GM12878 (cell line): ENCODE measurements around the gene PGLYRP3.

Experiments used
- CTCF ChIP-seq, 3 experiments: IDR thresholded peaks in 2 of 3; conservative IDR thresholded peaks in 1 of 3; 2 replicates each; pipeline ENCODE4 v1.5.1; 2011; ENCODE audit warnings: low read depth in 3 of 3, low read length in 3 of 3, mild to moderate bottlenecking in 3 of 3, control low read depth in 2 of 3, moderate library complexity in 2 of 3, inconsistent platforms in 1 of 3, mixed read lengths in 1 of 3; ENCODE audit not compliant: control insufficient read depth in 2 of 3, insufficient read depth in 1 of 3; ENCODE audit errors: extremely low read depth in 1 of 3
- EZH2 ChIP-seq: IDR thresholded peaks from 2 replicates; pipeline ENCODE4 v1.6.1; 2012; ENCODE audit warnings: low read depth, mild to moderate bottlenecking, control low read depth, inconsistent platforms, low read length, borderline replicate concordance; ENCODE audit not compliant: control insufficient read depth
- POLR2AphosphoS2 ChIP-seq: IDR thresholded peaks from 2 replicates; pipeline ENCODE4 v1.6.1; 2011; ENCODE audit warnings: low read depth, mild to moderate bottlenecking, low read length, improper control_type of control experiment, moderate library complexity
- POLR2AphosphoS5 ChIP-seq: IDR thresholded peaks from 2 replicates; pipeline ENCODE4 v1.6.1; 2011; ENCODE audit warnings: mild to moderate bottlenecking, low read length, inconsistent platforms
- PRDM15 ChIP-seq: fragments of 450-650 bp; formaldehyde crosslinking; IDR thresholded peaks from 2 replicates; pipeline ENCODE4 v1.4.0; 2020; ENCODE audit warnings: mild to moderate bottlenecking, moderate library complexity
- SP1 ChIP-seq: IDR thresholded peaks from one replicate; pipeline ENCODE4 v1.6.1; 2011; ENCODE audit warnings: low read depth, low read length
- TBL1XR1 ChIP-seq: IDR thresholded peaks from 2 replicates; pipeline ENCODE4 v1.6.1; 2012; ENCODE audit warnings: low read depth, low read length, improper control_type of control experiment
- ZNF24 ChIP-seq: fragments of 450-650 bp; IDR thresholded peaks from 2 replicates; pipeline ENCODE4 v1.6.1; 2017; ENCODE audit warnings: antibody characterized with exemption, mild to moderate bottlenecking

- TF ChIP-seq CTCF (IDR thresholded peaks at IDR 0.05 in 2 of 3, conservative IDR thresholded peaks at IDR 0.05 in 1 of 3; ENCODE audit: control insufficient read depth in 2 of 3, extremely low read depth in 1 of 3, insufficient read depth in 1 of 3, low read depth in 3 of 3, low read length in 3 of 3) (no peak), PRDM15 (CRISPR knock-in tag) (no peak), SP1 (no peak), TBL1XR1 (no peak), ZNF24 (no peak), POLR2AphosphoS5 (no peak), POLR2AphosphoS2 (no peak), EZH2 (no peak)
These were observed 37.7 kb upstream of the PGLYRP3 start for GRCh38 chr1:153350321-153350957.
